B cell (primary cell): ENCODE measurements around the gene ADAMTS13.

Experiments
- CTCF ChIP-seq: fragments of 200-600 bp; IDR thresholded peaks from one replicate; pipeline ENCODE4 v1.8.0; 2022; ENCODE audit warnings: antibody characterized with exemption, mild to moderate bottlenecking
- EZH2 ChIP-seq: IDR thresholded peaks from 2 replicates; pipeline ENCODE4 v1.6.1; 2012; ENCODE audit warnings: borderline replicate concordance, low read depth, mild to moderate bottlenecking, moderate library complexity, low read length; ENCODE audit not compliant: insufficient read depth, poor library complexity, severe bottlenecking

- TF ChIP-seq CTCF: no peak
- TF ChIP-seq EZH2: no peak
Observed at GRCh38 chr9:133375116-133375723, 46.9 kb upstream of the ADAMTS13 start.
